SJSA1 (cell line): ENCODE results near the gene TMEM43. TPM values are rescaled to one million over a fixed set of nuclear protein-coding genes. Genes with fewer than 3 reads are reported as not detected.

Experiments
- DNase-seq, 2 experiments: peaks; one replicate each; pipeline ENCODE4 v3.0.0-alpha.2; 2015 to 2020; ENCODE audit warnings: low spot score in 2 of 2, low read depth in 1 of 2
- H3K27ac ChIP-seq: fragments of 250-450 bp; sonication (Bioruptor Pico); 2 replicates; pipeline ENCODE4 v1.5.1; 2020; ENCODE audit warnings: mild to moderate bottlenecking, moderate library complexity
- H3K27me3 ChIP-seq: fragments of 250-450 bp; sonication (Bioruptor Pico); replicated peaks from 2 replicates; pipeline ENCODE4 v1.5.1; 2020; ENCODE audit warnings: mild to moderate bottlenecking, moderate library complexity
- H3K36me3 ChIP-seq: fragments of 250-450 bp; sonication (Bioruptor Pico); 2 replicates; pipeline ENCODE4 v1.5.1; 2020; ENCODE audit warnings: mild to moderate bottlenecking
- H3K4me1 ChIP-seq: fragments of 250-450 bp; sonication (Bioruptor Pico); replicated peaks from 2 replicates; pipeline ENCODE4 v1.6.1; 2021; ENCODE audit warnings: mild to moderate bottlenecking
- H3K4me3 ChIP-seq: fragments of 250-450 bp; sonication (Bioruptor Pico); 2 replicates; pipeline ENCODE4 v1.5.1; 2020; ENCODE audit warnings: mild to moderate bottlenecking
- H3K9me3 ChIP-seq: fragments of 250-450 bp; sonication (Bioruptor Pico); replicated peaks from 2 replicates; pipeline ENCODE4 v1.5.1; 2020; ENCODE audit warnings: mild to moderate bottlenecking
- total RNA-seq: library from RNA; depleted of rRNA; stranded (reverse); fragments of >200 nt; shearing (Covaris generic); gene quantifications from 2 replicates; pipeline ENCODE4 v1.2.3, GENCODE V29; 2014

Gene TMEM43
- total RNA-seq, 1 experiment from 2014 or later: 82.1 TPM

DNA sequence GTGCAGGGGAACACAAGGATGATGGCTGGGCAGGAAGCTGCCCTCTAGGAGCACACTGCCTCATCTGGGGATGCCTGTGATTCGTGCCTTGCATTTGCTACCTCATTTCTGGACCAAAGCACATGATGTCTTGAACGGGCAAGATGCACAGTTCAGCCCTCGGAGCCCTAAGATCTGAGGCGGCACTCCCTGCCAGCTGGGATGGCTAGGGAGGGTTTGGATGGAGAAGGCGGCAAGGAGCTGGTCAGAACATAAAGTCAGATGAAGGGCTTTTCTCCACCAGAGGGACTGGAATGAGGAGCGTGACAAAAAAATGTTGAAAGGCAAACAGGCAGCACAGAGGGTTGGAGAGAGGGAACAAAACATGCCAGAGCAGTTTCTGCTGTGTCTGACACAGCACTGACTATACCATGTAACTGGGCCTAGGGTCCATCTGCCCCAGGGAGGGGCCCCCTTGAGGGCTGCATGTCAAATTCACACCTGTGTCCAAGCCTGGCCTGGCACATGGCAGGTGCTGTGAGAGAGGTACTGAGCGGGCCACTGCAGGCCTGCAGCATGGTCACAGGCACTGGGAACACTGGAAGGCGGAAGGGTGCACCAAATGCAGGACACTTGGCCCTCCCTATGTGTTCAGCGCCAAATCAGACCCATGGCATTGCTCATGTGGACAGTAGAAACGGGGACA, 21.7 kb downstream of the TMEM43 start:
- Histone ChIP-seq H3K4me1 (peaks cover 37% of the 10 kb centered on the region), H3K27ac (no peak overlapping the region), H3K4me3 (no peak overlapping the region), H3K9me3 (no peaks in the 10 kb centered on the region), H3K27me3 (no peaks in the 10 kb centered on the region), H3K36me3 (peaks cover 58% of the 10 kb centered on the region)
- DNase-seq: no peak

- H3K27ac ChIP-seq: no peak overlapping the region
- H3K4me3 ChIP-seq: no peak overlapping the region
- peaks cover 58% of the 10 kb centered on the region for H3K36me3 ChIP-seq
These were observed 22.2 kb downstream of the TMEM43 start for GRCh38 chr3:14147066-14147435.

DNA sequence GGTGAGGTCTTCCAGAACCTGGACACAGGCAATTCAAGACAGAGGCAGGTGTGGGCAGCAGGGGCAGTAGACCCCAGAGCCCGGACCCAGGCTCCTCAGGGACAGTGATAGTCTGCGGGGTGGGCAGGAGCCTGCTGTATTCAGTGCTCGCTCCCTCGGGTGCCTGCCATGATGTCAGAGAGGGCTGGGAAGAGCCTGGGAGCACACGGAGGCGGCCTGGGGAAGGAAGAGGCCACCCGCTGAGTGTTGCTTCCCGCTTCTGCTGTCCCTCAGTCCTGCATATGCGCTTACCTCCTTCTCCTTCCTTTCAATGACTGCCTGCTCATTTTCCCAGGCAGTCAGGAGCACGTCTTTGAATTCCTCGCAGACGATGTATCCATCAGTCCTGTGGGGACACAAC, 22.8 kb downstream of the TMEM43 start:
- no peak overlapping the region for H3K4me3 ChIP-seq
- no peak overlapping the region for H3K27ac ChIP-seq
- H3K36me3 ChIP-seq: peaks cover 58% of the 10 kb centered on the region
- DNase-seq: no peak
- H3K9me3 ChIP-seq: no peaks in the 10 kb centered on the region
- H3K27me3 ChIP-seq: no peaks in the 10 kb centered on the region
- H3K4me1 ChIP-seq: peaks cover 31% of the 10 kb centered on the region

More at GRCh38 chr3:14147066-14147435, 22.2 kb downstream of the TMEM43 start:
- Histone ChIP-seq H3K27me3 (no peaks in the 10 kb centered on the region), H3K9me3 (no peaks in the 10 kb centered on the region), H3K4me1 (peaks cover 36% of the 10 kb centered on the region)
- no peak for DNase-seq

- Histone ChIP-seq H3K9me3 (no peaks in the 10 kb centered on the region), H3K27ac (no peak overlapping the region), H3K27me3 (no peaks in the 10 kb centered on the region), H3K4me3 (no peak overlapping the region), H3K4me1 (peaks cover 24% of the 10 kb centered on the region), H3K36me3 (peaks cover 57% of the 10 kb centered on the region)
- DNase-seq: no peak
These were observed 23.5 kb downstream of the TMEM43 start for GRCh38 chr3:14148041-14148985.

GRCh38 chr3:14150078-14150477, 25.2 kb downstream of the TMEM43 start:
- H3K27ac ChIP-seq: no peak overlapping the region
- no peaks in the 10 kb centered on the region for H3K27me3 ChIP-seq
- DNase-seq: no peak
- H3K4me3 ChIP-seq: no peak overlapping the region
- H3K9me3 ChIP-seq: no peaks in the 10 kb centered on the region
- H3K36me3 ChIP-seq: peaks cover 69% of the 10 kb centered on the region
- H3K4me1 ChIP-seq: peaks cover 8% of the 10 kb centered on the region

- Histone ChIP-seq H3K36me3 (peaks cover 65% of the 10 kb centered on the region), H3K27ac (no peak overlapping the region), H3K4me3 (no peak overlapping the region), H3K9me3 (no peaks in the 10 kb centered on the region), H3K27me3 (no peaks in the 10 kb centered on the region), H3K4me1 (peaks cover 2% of the 10 kb centered on the region)
- DNase-seq: no peak
These were observed 25.8 kb downstream of the TMEM43 start for GRCh38 chr3:14150491-14151230.

- Histone ChIP-seq H3K27me3 (no peaks in the 10 kb centered on the region), H3K9me3 (no peaks in the 10 kb centered on the region), H3K4me1 (no peaks in the 10 kb centered on the region), H3K4me3 (no peak overlapping the region), H3K27ac (no peak overlapping the region), H3K36me3 (peaks cover 62% of the 10 kb centered on the region)
- DNase-seq: no peak
These were observed 26.7 kb downstream of the TMEM43 start for GRCh38 chr3:14151471-14152083.

DNA sequence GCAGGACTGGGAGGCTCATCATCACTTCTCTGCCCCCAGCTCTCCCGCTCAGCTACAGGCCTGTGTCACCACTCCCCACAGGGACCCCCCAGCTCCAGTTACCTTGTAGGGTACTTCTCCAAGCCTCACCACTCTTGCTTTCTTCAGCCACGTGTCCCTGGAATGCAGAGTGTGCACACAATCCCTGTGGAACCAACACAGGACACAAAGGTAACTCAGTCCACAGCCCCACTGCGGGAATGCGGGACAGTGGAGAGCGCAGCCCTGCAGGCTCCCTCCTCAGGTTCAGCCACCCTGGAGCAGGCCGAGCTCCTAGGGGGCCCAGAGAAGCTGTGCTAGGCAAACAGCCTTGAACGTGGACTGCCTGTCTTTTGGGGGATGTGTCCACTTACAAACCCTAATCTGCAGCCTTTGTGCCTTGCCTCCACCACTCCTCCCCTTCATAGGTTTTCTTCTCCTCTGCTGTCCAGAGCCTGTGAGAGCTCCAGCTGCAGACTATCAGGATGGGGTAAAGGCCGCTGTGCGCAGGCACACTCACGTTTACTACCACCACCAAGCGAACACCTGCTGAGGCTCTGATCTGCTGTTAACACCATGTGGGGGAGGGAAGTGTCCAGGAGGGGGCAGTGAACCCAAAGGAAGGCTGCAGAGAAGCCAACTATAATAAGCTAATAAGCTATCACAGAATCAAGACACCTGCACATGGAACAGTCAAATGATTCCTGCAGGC, 27.5 kb downstream of the TMEM43 start:
- Histone ChIP-seq H3K4me3 (no peak overlapping the region), H3K36me3 (peaks cover 62% of the 10 kb centered on the region), H3K9me3 (no peaks in the 10 kb centered on the region)

DNA sequence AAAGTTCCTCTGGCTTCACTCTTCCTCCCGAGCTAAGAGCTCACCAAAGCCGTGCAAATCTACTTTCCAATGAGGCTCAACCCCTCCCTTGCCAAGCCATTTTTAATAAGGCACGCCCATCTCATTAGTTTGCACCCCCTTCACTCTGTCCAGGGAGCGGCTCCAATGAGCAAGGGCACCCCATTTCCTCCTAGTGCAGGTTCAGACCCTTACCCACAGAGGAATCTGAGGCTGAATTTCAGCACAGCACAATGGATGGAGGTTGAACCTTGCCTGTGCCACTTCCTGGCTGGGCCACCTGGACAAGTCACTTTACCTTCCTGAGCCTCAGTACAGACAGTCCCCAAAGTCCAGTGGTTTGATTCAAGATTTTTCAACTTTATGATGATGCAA, 28.1 kb downstream of the TMEM43 start:
- Histone ChIP-seq H3K27me3 (no peaks in the 10 kb centered on the region), H3K4me3 (no peak overlapping the region), H3K4me1 (no peaks in the 10 kb centered on the region), H3K27ac (no peak overlapping the region), H3K9me3 (no peaks in the 10 kb centered on the region), H3K36me3 (peaks cover 62% of the 10 kb centered on the region)
- DNase-seq: no peak

More for the DNA sequence above, 27.5 kb downstream of the TMEM43 start:
- Histone ChIP-seq H3K27me3 (no peaks in the 10 kb centered on the region), H3K27ac (no peak overlapping the region), H3K4me1 (no peaks in the 10 kb centered on the region)
- DNase-seq: no peak

GRCh38 chr3:14153663-14154062, 28.8 kb downstream of the TMEM43 start:
- H3K36me3 ChIP-seq: peaks cover 62% of the 10 kb centered on the region

DNA sequence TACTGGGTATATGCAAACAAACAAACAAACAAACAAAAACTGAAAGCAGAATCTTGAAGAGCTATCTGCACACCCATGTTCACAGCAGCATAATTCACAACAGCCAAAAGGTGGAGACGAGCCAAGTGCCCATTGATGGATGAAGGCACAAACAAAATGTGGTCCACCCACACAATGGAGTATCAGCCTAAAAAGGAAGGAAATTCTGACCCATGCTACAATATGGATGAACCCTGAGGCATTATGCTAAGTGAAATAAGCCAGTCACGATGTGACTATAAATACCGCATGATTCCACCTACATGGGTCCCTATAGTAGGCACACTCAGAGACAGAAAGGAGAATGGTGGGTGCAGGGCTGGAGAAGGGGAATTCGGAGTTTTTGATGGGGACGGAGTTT, 29.4 kb downstream of the TMEM43 start:
- H3K36me3 ChIP-seq: peaks cover 68% of the 10 kb centered on the region
- no peaks in the 10 kb centered on the region for H3K9me3 ChIP-seq
- no peaks in the 10 kb centered on the region for H3K27me3 ChIP-seq
- H3K27ac ChIP-seq: no peak overlapping the region
- DNase-seq: no peak
- H3K4me3 ChIP-seq: no peak overlapping the region
- no peaks in the 10 kb centered on the region for H3K4me1 ChIP-seq

More at GRCh38 chr3:14153663-14154062, 28.8 kb downstream of the TMEM43 start:
- Histone ChIP-seq H3K4me3 (no peak overlapping the region), H3K27me3 (no peaks in the 10 kb centered on the region), H3K9me3 (no peaks in the 10 kb centered on the region), H3K27ac (no peak overlapping the region), H3K4me1 (no peaks in the 10 kb centered on the region)
- DNase-seq: no peak

DNA sequence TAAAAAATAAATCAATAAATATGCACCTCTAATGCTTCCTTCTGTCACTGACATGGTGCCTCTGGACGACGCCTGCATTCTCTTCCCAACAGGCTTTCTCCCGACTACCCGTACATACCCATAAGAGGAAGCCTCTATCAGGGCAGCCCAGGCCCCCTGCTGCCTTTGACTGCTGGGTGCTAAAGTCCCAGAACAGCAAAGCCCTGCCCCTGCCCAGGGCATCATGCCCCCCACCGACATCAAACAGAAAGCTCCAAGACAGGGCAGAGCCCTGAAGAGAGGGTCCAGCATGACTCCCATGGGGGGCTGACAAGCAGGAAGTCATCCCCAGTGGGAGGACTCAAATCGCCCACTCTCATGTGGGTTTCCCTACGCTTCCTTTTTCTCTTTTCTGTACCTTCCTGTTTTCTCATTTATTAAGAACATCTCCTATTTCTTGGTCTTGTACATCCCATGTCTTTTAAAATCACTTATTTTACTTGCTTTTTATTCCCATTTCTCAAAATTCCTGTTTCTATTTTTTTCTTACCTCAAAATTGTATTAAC, 30.1 kb downstream of the TMEM43 start:
- peaks cover 74% of the 10 kb centered on the region for H3K36me3 ChIP-seq
- H3K27me3 ChIP-seq: no peaks in the 10 kb centered on the region
- H3K9me3 ChIP-seq: no peaks in the 10 kb centered on the region
- H3K4me3 ChIP-seq: no peak overlapping the region
- DNase-seq: no peak
- no peak overlapping the region for H3K27ac ChIP-seq
- no peaks in the 10 kb centered on the region for H3K4me1 ChIP-seq

DNA sequence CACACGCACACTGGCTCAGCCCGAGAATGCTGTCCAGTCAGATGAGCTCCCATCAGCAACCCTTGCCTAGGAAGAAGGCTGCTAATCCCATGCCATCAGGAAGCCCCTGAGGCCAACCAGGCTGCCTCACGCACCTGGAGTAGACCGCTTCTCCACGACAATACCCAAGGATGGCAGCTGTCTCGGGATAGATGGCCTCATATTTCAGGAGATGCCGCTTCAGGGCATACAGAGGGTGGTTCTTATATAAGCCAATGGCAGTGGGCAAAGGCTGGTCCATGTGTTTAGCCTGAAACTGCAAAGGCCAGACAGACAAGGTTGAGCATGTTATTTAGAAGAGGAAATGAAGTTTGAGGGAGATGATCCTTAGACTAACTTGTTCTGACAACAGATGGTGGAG, 31.3 kb downstream of the TMEM43 start:
- no peak for DNase-seq
- no peaks in the 10 kb centered on the region for H3K27me3 ChIP-seq
- H3K36me3 ChIP-seq: peaks cover 83% of the 10 kb centered on the region
- H3K9me3 ChIP-seq: no peaks in the 10 kb centered on the region
- H3K4me3 ChIP-seq: no peak overlapping the region
- no peak overlapping the region for H3K27ac ChIP-seq
- no peaks in the 10 kb centered on the region for H3K4me1 ChIP-seq
